Measurements from ENCODE around the gene RANBP10.

Gene RANBP10

DNA sequence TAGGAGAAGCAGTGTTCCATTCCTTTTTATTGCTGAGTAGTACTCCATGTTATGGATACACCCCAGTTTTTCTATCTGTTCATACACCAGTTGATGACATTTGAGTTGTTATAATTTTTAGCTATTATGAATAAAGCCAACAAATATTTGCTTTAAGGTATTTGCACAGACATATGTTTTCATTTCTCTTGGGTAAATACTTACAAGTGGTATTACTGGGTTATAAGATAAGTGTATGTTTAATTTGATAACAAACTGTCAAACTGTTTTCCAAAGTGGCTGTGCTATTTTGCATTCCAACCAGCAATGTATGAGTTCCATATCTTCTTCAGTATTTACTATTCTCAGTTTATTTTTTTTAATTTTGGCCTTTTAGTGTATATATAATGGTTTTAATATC is 59.5 kb downstream of the RANBP10 start:
- DNase-seq (ENCODE audit: low spot score): no peak

DNA sequence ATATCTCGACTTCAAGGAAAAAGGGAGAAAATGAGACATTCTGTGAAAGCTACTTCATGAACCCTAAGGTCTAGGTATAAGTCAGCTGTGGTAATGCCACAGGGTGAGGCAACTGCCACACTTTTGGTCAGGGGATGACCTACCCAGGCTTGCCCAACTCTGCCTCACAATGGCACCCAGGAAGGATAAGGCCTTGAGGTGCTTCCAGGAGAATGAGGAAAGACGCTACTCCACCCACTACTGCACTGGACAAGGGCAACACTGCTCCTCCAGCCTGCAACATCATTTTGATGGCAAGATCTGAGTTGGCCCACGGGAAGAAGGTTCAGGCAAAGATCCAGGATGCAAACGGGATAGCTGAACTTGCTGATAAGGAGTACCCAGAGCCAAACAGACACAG is 65.2 kb downstream of the RANBP10 start:
- no peak for DNase-seq (ENCODE audit: low spot score)

DNA sequence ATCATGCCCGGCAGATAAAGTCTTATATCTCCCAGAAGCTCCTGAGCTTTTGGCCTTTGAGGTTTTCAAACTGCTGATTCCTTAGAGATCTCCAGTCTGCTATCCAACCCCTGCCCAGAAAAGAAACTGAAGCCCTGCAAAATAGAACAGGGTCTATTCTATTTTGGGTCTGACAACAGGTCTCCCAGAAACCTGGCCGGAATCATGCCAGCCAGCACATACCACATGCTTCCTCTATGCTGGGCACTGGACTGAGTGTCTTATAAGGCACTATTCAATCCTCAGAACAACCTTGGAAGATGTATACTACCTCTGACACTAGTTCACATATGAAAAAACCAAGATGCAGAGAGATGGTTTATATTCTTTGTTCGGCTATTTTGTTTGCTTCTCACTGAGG is 66.0 kb downstream of the RANBP10 start:
- DNase-seq (ENCODE audit: low spot score): no peak

DNA sequence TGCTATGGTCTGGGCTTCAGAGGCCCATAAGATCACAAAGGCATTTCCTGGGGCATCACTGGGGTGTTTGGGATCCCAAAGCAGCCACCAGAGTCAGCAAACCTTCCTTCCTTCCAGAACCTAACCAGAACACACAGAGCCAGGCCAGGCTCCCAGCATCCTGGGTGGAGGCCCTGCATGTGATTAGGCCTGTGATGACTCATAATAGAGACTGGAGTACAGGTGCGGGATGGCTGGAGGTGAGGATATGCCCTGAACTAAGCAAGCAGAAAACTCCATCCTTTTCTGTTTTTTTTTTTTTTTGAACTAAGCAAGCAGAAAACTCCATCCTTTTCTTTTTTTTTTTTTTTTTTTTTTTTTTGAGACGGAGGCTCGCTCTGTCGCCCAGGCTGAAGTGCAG is 69.5 kb downstream of the RANBP10 start:
- no peak for DNase-seq (ENCODE audit: low spot score)

DNA sequence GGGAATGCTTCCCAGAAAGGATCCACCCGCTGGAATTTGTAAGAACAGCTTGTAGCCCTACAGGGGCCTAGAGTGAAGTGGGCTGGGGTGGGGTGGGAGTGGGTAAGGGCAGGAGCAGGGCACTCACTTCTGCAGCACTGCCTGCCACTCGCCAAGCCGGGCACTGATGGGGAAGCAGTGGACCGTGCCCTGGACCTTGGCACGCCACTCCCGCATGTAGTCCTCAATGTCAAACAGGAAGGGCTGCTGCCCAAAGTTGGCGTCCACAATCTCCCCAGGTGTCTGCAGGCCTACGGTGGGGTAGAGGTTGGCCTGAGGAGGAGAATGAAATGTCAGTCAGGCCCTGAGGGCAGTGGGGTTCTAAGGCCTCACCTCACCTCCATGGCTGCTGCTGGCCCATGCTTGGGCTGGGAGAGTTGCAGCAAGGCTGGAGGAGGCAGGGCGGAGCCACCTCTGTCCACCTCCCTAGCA is 71.6 kb downstream of the RANBP10 start:
- no peak for DNase-seq (ENCODE audit: low spot score)

DNA sequence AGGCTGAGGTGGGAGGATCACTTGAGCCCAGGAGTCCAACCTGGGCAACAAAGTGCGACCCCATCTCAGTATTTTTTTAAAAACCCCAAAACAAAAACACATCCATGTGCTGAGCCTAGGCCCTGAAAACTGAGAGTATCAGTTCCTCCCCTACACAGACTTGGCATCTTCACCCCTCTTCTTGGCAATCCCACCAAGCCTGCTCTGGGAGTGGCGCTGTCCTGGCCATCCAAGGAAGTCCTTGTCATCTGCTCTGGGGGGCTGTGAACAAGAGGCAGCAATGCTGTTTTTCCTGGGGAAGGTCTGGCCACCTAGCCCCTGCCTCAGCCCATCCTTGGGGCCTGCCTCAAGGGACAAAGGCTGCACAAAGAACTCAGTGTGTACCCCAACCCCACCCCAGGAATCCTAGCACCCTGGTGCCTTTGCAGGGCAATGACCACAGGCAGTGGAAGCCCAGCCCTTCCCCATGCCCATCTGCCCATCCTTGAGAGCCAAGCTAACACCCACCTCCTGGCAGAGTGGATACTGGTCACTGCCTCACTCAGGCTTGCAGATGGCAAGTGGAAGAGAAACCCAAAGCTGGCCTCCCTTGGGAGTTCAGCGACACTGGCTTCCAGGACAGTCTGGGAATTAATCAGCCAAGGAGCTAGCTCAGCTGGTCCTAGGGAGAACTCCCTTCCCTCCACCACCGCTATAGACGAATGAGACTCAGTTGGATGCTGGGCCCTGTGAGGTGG is 72.5 kb downstream of the RANBP10 start:
- DNase-seq (ENCODE audit: low spot score): no peak

DNA sequence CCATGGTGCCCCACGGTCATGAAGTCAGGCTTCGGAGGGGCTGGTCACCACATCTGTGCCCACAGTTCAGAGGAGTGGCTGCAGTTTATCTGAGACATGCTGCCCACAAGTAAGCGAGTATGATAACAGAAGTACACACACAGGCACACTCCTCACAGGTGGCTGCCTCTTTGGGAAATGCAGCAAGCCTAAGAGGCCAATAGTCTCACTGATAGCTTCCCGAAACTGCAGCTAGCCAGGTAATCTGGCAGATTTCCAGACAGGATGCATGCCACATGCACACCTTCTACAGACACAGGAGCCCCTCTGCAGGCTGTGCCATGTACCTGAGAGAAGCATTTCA is 74.6 kb downstream of the RANBP10 start:
- DNase-seq (ENCODE audit: low spot score): no peak

DNA sequence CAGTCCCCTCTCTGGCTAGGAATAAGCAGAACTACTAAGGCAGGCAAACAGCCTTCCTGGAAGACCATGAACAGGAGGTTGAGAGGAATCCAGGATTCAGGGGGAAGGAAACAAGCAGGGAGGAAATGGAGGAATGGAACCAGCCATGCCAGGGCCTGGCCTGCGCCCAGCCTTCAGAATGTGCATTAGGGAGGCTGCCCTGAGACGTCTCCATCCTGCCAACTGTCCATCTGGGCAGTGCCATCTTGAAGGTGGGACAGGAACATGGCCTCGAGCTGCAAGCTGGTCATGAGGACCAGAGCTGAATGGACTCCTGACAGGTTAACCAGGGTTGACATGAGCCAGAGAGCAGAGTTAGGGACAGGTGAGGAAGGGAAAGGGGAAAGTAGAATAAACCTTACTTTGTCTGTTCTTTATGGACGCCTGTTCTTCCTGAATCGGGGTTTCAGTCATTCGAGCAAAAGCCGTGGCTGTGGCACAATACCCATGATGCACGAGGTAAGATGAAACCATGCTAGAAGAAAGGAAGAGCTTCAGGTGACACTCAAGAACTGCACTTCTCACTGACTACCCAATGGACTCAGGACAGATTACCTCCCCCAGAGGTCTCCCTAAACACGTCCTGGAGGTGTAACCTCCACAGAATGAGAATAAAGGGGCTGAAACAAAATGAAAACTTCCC is 75.1 kb downstream of the RANBP10 start:
- DNase-seq (ENCODE audit: low spot score): no peak

DNA sequence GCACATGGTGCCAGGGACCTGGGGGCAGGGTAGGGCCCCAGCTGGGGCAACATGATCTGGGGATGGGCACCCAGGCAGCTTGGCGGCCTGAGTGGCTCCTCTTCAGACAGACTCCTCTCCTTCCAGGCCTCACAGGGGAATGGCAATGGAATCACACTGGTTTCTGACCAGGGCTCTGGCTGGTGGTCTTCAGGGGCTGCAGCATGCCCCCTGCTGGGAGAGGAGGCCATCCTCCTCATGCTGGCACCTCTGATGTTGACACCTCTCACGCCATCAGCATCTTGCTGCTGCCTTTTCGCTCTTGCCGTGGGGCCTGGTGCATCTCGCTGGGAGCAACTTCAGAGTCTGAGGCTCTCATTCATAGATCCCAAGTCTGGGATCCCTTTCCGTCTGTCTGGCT is 76.0 kb downstream of the RANBP10 start:
- DNase-seq (ENCODE audit: low spot score): no peak

DNA sequence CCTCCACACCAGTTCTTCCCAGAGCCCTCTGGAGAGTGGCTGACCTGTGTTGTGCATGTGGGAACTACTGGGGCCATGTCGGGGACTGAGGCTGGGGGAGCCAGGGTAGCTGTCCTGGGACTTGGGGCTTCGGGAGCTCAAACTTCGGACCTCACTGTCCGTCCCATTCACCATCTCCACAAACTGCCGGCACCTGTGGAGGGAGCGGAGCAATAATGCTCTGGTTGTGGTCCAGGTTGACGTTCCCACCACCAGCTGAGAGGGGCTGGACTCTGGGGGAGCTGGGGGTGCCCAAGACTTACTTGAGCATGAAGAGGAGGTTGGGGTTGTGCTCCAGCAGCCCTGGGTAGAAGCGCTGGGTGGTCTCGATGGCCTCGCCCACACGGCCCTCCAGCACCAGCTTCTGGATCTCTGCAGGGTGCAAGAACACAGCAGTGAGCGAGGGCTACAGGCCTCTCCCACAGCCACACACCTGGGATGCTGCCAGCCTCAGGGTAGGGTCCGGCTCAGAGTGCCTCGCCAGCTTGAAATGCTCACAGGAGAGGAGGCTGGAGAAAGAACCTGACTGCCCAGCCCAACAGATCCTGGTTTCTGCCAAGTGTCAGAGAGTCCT is 76.6 kb downstream of the RANBP10 start:
- no peak for DNase-seq (ENCODE audit: low spot score)

DNA sequence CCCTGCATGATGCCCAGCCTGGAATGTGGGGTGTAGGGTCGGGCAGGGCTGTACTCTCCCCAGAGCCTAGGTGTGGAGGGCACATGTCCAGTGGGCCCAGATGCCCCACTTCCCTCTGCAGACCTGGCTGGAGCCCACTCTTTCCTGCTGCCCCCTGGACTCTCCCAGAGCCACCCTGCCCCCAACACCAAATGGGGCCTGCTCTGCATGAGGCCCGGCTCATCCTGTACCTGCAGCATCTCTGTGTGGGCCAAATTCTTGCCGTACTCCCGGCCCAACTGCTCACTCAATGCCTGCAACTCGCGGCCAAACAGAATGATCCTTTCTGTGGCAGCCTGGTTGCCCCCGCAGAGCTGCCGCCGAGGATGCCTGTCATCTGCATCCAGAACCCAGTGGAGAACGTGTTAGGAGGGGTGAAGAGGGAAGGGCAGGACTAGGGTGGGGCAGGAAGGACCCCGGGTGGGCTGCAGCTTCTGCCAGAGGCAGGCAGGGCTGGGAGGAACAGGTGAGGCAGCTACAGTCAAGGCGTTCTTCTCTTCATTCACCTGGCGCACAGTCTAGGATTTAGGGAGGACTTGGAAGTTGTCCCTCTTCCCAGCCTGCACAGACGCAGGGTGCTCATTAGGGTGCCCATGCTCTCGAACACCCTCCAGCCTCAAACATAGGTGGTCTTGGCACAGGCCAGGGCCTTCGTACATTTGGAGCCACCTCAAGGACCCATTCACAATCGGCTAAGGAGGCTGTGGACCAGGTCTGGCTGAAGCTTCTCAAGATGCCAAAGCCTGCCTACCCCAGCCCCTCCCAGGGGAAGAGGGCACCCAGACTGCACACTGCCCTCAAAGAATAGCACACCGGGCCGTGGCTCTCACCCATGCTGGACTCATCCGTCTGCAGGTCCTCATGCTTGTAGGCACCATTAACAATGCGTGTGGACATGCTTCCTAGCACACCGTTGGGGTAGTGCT is 78.6 kb downstream of the RANBP10 start:
- DNase-seq (ENCODE audit: low spot score): no peak

DNA sequence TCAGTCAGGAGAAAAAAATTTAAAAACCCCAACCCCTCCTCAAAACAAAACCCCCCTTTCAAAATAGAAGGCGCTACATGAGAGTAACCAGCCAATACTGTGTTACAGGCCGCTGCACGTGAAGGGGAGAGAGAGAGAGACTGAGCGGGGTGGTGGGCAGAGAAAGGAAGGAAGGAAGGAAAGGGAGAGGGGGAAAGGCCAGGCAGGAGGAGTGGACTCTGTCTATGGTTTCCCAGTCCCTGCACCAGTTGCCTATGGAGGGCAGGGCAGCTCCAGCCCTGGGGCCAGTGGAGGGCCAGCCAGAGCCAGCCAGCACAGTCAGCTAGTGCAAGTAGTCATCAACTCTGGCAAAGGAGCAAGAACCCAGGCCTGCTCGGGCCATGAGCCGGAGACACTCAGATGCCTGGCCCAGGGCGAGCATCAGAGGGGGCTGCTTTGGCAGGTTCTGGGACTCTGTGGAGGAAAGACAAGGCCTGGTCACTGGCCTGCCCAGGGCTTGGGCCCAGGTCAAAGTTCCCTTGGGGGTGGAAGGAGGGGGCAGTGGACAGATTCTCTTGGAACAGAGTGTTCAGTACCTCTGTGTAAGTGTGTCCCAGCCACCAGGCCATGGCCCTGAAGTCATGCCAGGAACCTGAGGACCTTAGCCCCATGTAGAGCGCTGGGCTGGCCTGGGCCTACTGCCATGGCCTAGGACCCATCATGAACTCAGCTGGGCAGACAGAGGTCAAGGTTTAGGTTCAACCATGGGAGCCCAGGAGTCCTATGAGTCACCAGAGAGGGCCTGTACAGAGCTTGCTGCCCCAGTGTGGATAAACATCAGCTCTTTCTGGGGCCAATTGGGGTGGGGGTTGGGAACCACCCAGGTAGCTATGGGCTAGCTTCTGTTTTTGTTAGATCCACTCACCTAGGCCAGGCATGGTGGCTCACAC is 80.0 kb downstream of the RANBP10 start:
- no peak for DNase-seq (ENCODE audit: low spot score)

DNA sequence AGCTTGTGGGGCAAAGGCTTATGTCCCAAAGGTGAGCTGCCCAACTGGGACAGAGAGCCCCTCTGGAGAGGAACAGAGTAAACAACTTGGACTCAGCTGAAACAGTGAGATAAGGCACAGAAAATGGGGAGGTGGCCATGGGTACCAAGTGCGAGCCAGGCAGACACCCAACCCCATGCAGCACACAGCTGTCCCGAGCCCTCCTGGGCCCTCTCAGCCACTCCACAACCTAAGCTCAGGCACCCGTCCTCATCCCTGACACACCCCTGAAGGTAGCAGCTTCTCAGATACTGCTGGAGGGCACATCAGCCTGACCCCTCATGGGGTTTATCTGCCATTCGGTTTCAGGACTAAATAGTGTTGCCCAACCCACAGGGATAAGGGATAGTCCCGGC is 82.5 kb downstream of the RANBP10 start:
- no peak for DNase-seq (ENCODE audit: low spot score)

DNA sequence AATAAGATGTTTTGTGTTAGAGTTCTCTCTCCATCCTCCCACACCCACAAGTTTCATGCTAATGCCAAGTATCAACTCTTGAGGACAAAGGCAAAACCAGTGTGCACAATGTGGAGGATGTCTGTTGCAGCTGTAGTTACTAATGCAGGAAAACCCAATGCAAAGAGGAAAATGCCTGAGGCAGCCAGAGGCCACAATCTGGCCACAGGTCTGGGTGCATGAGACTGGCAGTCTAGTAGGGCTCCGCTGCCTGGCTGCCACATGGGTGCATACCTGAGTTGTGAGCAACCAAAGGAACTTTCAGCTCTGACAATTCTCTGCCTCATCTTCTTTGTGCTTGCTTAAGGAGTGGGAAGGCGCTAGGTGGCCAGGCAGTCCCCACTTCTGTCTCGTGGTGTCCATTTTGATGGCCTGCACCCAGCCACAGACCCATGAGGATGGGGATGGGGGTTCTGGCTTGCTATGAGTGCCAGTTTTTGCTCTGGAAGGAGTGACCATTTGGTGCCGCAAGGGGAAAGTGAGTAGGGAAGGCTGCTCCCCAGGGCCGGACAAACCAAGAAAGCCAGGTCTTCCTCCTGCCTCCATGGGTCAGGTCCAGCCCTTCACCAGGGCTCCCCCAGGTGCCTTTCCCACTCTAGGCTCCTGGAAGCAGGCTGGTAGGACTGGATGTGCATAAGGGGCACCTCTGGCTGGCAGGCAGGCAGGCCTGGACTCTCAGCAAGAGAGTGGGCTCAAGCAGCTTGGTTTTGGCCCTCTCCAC is 83.0 kb downstream of the RANBP10 start:
- DNase-seq (ENCODE audit: low spot score): no peak

DNA sequence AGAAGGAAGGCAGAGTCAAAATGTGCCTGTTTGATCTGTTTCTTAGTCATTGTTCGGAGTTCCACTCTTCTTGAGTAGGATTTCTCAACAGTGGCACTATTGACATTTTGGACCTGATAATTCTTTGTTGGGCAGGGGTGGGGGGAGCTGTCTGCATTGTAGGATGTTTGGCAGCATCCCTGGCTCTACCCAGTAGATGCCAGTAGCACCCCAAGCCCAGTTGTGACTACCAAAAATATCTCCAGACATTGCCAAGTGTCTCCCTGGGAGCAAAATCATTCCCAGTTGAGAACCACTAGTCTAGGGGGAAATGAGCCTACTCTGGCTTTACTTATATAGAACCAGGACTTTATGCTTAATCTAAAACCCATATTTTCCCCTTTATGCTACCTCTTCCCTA is 86.1 kb downstream of the RANBP10 start:
- no peak for DNase-seq (ENCODE audit: low spot score)

DNA sequence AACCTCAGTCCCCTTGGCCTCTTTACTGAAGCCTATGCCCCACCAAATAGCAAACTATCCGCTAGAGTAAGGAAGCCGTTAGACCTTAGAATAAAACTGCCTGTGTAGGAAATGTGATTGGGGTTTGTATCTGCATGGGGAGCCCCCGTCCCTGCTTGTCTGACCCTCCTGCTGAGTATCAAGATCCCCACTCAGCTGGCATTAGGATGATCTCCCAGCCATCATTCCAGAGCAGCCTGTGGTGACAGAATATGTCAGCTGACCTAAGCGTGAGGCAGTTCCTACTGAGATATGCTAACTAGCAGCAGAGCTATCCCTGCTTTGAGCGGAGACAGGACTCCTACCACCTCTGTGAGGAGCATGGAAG is 86.6 kb downstream of the RANBP10 start:
- DNase-seq (ENCODE audit: low spot score): peak; percentile 74

DNA sequence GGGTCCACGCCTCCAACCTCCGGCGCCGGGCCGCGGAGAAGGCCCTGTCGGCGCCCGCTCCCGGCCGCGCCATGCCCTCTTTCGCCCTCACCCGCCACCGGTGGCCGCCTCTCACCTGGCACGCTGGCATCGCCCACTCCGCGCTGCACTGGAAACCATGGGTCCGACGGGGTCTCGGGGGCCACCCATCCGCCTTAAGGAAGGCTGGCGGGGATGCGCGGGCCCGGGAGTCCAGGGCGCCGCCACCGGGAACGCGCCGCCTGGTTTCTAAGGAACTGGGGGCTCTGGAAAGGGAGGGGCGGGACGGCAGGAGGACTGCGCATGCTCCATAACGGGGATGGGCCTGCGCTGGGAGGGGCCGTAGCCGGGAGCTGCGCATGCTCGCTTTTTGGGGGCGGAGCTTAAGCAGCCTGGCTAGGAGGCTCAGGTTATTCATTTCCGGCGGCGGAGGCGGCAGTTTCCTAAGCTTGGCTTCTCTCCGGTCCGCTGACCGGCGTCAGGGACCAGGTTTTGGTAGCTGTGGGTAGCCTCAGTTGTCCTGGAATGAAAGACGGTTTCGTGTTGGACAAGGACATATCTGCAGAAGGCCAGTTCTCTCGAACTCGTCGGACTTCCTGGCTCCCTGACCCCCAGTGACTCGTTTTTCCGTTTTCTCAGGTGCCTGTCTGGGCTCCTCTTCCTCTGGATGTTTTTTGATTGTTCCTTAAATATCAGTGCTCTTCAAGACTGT is 87.1 kb downstream of the RANBP10 start, which contains the start of gene GFOD2:
TSS of gene GFOD2 (minus strand) at position 269 of the 730 bp plus-strand sequence. CDS start 33,601 bp downstream, outside the sequence.
- DNase-seq (ENCODE audit: low spot score): peak; percentile 100

DNA sequence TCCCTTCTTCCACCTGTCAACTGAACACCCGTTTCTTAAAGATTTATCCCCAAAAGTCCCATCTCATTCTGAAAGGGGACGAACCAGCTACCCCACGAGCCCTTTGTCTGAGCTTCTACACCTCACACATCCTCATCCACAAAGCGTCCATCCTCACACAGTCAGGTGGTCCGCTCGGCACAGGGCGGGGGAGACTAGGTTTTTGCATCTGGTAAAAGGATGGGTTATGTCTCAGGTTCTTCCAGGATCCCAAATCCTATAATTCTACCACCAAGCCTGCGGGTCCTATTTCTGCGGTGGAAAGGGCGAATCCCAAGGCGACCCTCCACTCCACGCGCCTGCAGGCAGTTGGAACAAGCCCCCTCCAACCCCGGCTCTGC is 87.7 kb downstream of the RANBP10 start:
- peak; percentile 39 for DNase-seq (ENCODE audit: low spot score)

DNA sequence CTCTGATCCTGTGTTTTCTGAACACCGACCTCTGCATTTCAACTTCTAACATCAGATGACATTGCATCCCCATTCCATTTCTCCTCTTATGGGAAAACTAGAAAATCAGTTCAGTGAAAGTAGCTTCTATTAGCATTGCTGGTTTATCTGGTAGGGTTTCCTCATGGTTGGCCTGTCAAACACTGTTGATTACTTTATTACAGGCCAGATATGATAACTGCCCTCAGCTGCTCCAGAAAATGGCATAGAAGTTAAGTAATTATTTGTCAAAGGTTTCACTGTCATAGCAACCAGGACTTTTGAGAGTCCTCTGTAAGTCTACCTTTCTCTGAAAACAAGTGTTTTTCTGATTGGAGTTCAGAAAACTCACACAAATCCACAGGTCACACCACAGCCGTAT is 90.3 kb downstream of the RANBP10 start:
- peak; percentile 89 for DNase-seq (ENCODE audit: low spot score)

DNA sequence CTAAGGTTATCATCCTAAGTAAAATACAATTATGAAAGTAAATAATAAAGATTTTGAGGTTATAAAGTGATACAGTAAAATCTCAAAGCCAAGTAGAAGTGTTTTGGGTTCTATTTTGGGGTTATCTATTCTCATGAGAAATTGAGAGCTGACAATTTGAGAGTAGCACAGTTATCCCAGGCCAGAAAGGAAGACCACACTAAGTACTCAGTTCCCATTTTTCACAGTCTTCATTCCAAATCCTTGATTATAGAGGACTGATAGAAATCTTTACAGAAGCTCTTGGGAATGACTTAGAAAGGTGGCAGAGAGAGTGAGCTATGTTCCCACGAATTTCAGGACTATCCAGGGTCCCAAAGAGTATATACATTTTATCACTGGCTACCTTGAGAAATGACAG is 91.8 kb downstream of the RANBP10 start:
- DNase-seq (ENCODE audit: low spot score): no peak
